Neutrophil (primary cell): ENCODE results near the gene SNTG2.

Experiments used
- H3K27ac ChIP-seq: fragments of 200-600 bp; sonication (generic); 2 replicates; pipeline ENCODE4 v1.5.1; 2016; ENCODE audit warnings: mild to moderate bottlenecking, moderate library complexity
- H3K27me3 ChIP-seq: fragments of 200-600 bp; sonication (generic); 2 replicates; pipeline ENCODE4 v1.6.0; 2016; ENCODE audit warnings: mild to moderate bottlenecking
- H3K36me3 ChIP-seq: fragments of 200-600 bp; sonication (generic); 2 replicates; pipeline ENCODE4 v1.5.1; 2017
- H3K4me1 ChIP-seq, 2 experiments: fragments of 200-600 bp in 1 of 2; sonication (generic) in 1 of 2; 1 replicate in 1 of 2; 2 replicates in 1 of 2; pipeline versions ENCODE4 v1.5.1 to v1.6.1; 2013 to 2016; ENCODE audit warnings: low read depth in 1 of 2, low read length in 1 of 2, mild to moderate bottlenecking in 1 of 2, moderate library complexity in 1 of 2; ENCODE audit not compliant: control insufficient read depth in 1 of 2, insufficient read depth in 1 of 2
- H3K4me3 ChIP-seq, 2 experiments: fragments of 200-600 bp in 1 of 2; sonication (generic) in 1 of 2; 1 replicate in 1 of 2; 2 replicates in 1 of 2; pipeline ENCODE4 v1.5.1; 2013 to 2016; ENCODE audit warnings: low read depth in 1 of 2, low read length in 1 of 2, mild to moderate bottlenecking in 1 of 2, moderate library complexity in 1 of 2
- H3K9me3 ChIP-seq: fragments of 200-600 bp; sonication (generic); 2 replicates; pipeline ENCODE4 v1.5.1; 2016
- CTCF ChIP-seq: fragments of 200-600 bp; sonication (generic); IDR thresholded peaks from 2 replicates; pipeline ENCODE4 v1.5.1; 2016; ENCODE audit warnings: antibody characterized with exemption

SNTG2 gene

GRCh38 chr2:916935-917334 is 33.7 kb upstream of the SNTG2 start:
- Histone ChIP-seq H3K27me3 (no peaks in the 10 kb centered on the region), H3K9me3 (no peaks in the 10 kb centered on the region), H3K27ac (no peak overlapping the region), H3K36me3 (no peaks in the 10 kb centered on the region), H3K4me1 (no peaks in the 10 kb centered on the region), H3K4me3 (no peak overlapping the region)
- no peak for TF ChIP-seq CTCF

- Histone ChIP-seq H3K4me3 (no peak overlapping the region), H3K9me3 (no peaks in the 10 kb centered on the region), H3K27ac (no peak overlapping the region), H3K27me3 (no peaks in the 10 kb centered on the region), H3K36me3 (no peaks in the 10 kb centered on the region), H3K4me1 (no peaks in the 10 kb centered on the region)
- TF ChIP-seq CTCF = no peak
These were observed 31.0 kb upstream of the SNTG2 start for GRCh38 chr2:919672-920071.

GRCh38 chr2:920573-920972 is 30.1 kb upstream of the SNTG2 start:
- Histone ChIP-seq H3K27me3 (no peaks in the 10 kb centered on the region), H3K9me3 (no peaks in the 10 kb centered on the region), H3K36me3 (no peaks in the 10 kb centered on the region), H3K4me3 (no peak overlapping the region), H3K27ac (no peak overlapping the region), H3K4me1 (no peaks in the 10 kb centered on the region)
- TF ChIP-seq CTCF = no peak

GRCh38 chr2:920999-921398 is 29.6 kb upstream of the SNTG2 start:
- H3K27ac ChIP-seq = no peak overlapping the region
- H3K36me3 ChIP-seq = no peaks in the 10 kb centered on the region
- H3K9me3 ChIP-seq = no peaks in the 10 kb centered on the region
- no peak for TF ChIP-seq CTCF
- no peaks in the 10 kb centered on the region for H3K27me3 ChIP-seq
- H3K4me1 ChIP-seq = no peaks in the 10 kb centered on the region
- H3K4me3 ChIP-seq = no peak overlapping the region

- no peaks in the 10 kb centered on the region for H3K36me3 ChIP-seq
- no peaks in the 10 kb centered on the region for H3K4me1 ChIP-seq
- H3K27me3 ChIP-seq = no peaks in the 10 kb centered on the region
- H3K4me3 ChIP-seq = no peak overlapping the region
- TF ChIP-seq CTCF = no peak
- no peaks in the 10 kb centered on the region for H3K9me3 ChIP-seq
- no peak overlapping the region for H3K27ac ChIP-seq
These were observed 28.5 kb upstream of the SNTG2 start for GRCh38 chr2:922185-922584.
